Ovary (tissue), 9 donors: ENCODE results near the gene MAPKAPK2. TPM values are rescaled to one million over a fixed set of nuclear protein-coding genes. Genes with fewer than 3 reads are reported as not detected.

Experiments
- DNase-seq, 5 donors: peaks; one replicate each; pipeline ENCODE4 v3.0.0-alpha.2; 2019 to 2020
- H3K27ac ChIP-seq, 2 donors: fragments of 200-600 bp; one replicate each; pipeline versions ENCODE4 v1.5.1 to v1.8.0; 2019 to 2022
- H3K27me3 ChIP-seq: fragments of 200-600 bp; one replicate; pipeline ENCODE4 v1.8.0; 2022
- H3K36me3 ChIP-seq: fragments of 200-600 bp; sonication (generic); one replicate; pipeline ENCODE4 v1.5.1; 2019
- H3K4me1 ChIP-seq: one replicate; pipeline ENCODE4 v1.8.1; 2013; ENCODE audit warnings: mild to moderate bottlenecking, moderate library complexity; ENCODE audit not compliant: insufficient read depth
- H3K4me3 ChIP-seq: fragments of 200-600 bp; sonication (generic); one replicate; pipeline ENCODE4 v1.5.1; 2017
- H3K9me3 ChIP-seq, 2 donors: fragments of 200-600 bp in 1 of 2; sonication (generic) in 1 of 2; one replicate each; pipeline versions ENCODE4 v1.5.1 to v1.8.1; 2013 to 2019; ENCODE audit warnings: mild to moderate bottlenecking in 1 of 2, moderate library complexity in 1 of 2
- CTCF ChIP-seq, 3 donors: fragments of 450-650 bp in 2 of 3; fragments of 200-600 bp in 1 of 3; IDR thresholded peaks; one replicate each; pipeline versions ENCODE4 v1.5.1 to v1.8.0; 2016 to 2022; ENCODE audit warnings: antibody characterized with exemption in 3 of 3, mild to moderate bottlenecking in 1 of 3
- EP300 ChIP-seq: sonication (generic); formaldehyde crosslinking; IDR thresholded peaks from one replicate; pipeline ENCODE4 v1.6.1; 2017; ENCODE audit warnings: antibody characterized with exemption
- POLR2A ChIP-seq: fragments of 450-650 bp; IDR thresholded peaks from one replicate; pipeline ENCODE4 v1.6.1; 2017; ENCODE audit warnings: antibody characterized with exemption, mild to moderate bottlenecking, moderate library complexity
- WGBS, 3 donors: extraction: QIAGEN DNeasy Blood & Tissue Kit in 1 of 3; methylation state at CpG; one replicate each; pipeline versions ENCODE4 v1.1.5 to v1.1.7; 2013 to 2017; 5-methylcytosine and 5-hydroxymethylcytosine counted together
- intact Hi-C, 4 donors: fragments of 100-400 bp; cut with DNase I; formaldehyde crosslinking; loops; one replicate each; pipeline versions ENCODE4 v1.11.0 to v1.15.1; 2022 to 2023
- polyA plus RNA-seq, 2 donors: library from polyadenylated mRNA; stranded (reverse); fragments of 200-250 nt in 1 of 2; fragments of 350-450 nt in 1 of 2; fragmentation: Illumina TruSeq in 1 of 2; extraction: RNeasy Lipid Tissue Mini Kit (QIAGEN cat#74804) in 1 of 2; gene quantifications; one replicate each; pipeline ENCODE4 v1.2.3, GENCODE V29; 2013 to 2014
- total RNA-seq, 7 donors: library from RNA; depleted of rRNA in 2 of 7; stranded (reverse); fragments of >200 nt in 2 of 7; fragmentation: NEBNext Ultra II Directional in 3 of 7; extraction: Animal tissue kit (Norgen Biotek cat#: 25700) in 3 of 7; gene quantifications; one replicate each; pipeline versions ENCODE4 v1.1.0 to v1.2.4, GENCODE V29; 2016 to 2023
- donor health status: DM: no; HTN: no; CAD: no; lungs with moderate emphysema.
- donor health status: DM: no; HTN: no; CAD: no.
- donor health status: Bipolar disorder and iron deficiency.
- donor health status: DM: yes; HTN: yes; CAD: no.
- donor health status: DM: no; HTN: no; CAD: no.
- donor health status: DM: yes; HTN: yes; CAD: no.

Gene MAPKAPK2
- total and polyA plus RNA-seq, 9 donors: 28.4 to 71.2 (median 64.7) TPM

DNA sequence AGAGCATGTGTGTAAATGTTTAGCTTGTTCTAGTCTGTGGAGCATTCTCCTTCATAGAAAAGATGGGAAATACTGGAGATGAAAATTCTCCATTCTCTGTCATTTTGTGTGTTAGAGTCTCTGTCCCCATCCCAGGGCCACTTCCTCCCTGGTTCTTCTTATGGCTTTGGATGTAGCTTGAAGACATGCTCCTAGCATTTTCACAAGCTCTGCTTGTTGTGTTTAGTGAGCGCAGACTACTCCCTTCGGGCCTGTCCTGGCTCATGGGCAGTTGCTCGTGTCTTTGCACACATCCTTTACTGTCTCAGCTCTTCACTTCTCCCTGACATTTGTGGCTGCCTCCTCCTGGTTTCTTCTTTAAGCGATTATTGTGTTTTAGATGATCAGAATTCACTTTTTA is 30.4 kb downstream of the MAPKAPK2 start:
- 81 to 88% (median 85%) methylated on average over 4 of the region's 4 CpGs for WGBS, 3 donors
- peaks cover 31% of the 10 kb centered on the region for H3K4me1 ChIP-seq

DNA sequence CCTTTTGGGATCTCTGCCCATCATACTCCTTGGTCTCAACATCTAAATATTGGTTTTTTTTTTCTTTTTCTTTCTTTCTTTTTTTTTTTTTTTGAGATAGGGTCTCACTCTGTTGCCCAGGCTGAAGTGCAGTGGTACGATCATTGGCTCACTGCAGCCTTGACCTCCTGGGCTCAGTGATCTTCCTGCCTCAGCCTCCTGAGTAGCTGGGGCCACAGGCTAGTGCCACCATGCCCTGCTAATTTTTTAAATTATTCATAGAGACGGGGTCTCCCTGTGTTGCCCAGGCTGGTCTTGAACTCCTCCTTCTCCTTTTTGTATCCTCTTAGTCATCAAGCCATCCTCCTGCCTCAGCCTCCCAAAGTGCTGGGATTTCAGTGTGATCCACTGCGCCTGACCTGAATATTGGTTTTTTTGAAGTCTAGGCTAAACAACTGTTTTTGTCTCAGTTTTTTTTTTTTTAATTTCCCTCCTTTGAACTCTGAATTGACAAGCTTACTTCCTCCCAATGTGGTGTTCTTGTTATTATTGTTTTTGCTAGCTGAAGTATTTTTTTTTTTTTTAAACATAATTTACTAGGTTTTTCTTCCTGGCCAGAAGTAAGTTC is 30.9 kb downstream of the MAPKAPK2 start:
- no peak overlapping the region for H3K27ac ChIP-seq
- WGBS, 3 donors: 90 to 94% (median 93%) methylated on average over 3 of the region's 3 CpGs
- H3K4me3 ChIP-seq: no peak overlapping the region
- no peak for DNase-seq
- no peaks in the 10 kb centered on the region for H3K27me3 ChIP-seq
- TF ChIP-seq POLR2A: no peak
- no peak for TF ChIP-seq EP300
- TF ChIP-seq CTCF (IDR thresholded peaks at IDR 0.05): no peak
- H3K36me3 ChIP-seq: no peaks in the 10 kb centered on the region
- no peaks in the 10 kb centered on the region for H3K9me3 ChIP-seq
- peaks cover 31% of the 10 kb centered on the region for H3K4me1 ChIP-seq
- intact Hi-C loops: no loop called here

More for the DNA sequence above, 30.4 kb downstream of the MAPKAPK2 start:
- no peak for DNase-seq
- Histone ChIP-seq H3K4me3 (no peak overlapping the region), H3K27ac (no peak overlapping the region), H3K36me3 (no peaks in the 10 kb centered on the region), H3K27me3 (no peaks in the 10 kb centered on the region), H3K9me3 (no peaks in the 10 kb centered on the region)
- no peak for TF ChIP-seq EP300
- TF ChIP-seq CTCF (IDR thresholded peaks at IDR 0.05): no peak
- no peak for TF ChIP-seq POLR2A
- intact Hi-C loops: no loop called here

GRCh38 chr1:206716159-206716869 is 31.6 kb downstream of the MAPKAPK2 start:
- 82 to 91% (median 87%) methylated on average over 11 of the region's 11 CpGs for WGBS, 3 donors
- Histone ChIP-seq H3K27ac (no peak overlapping the region), H3K27me3 (no peaks in the 10 kb centered on the region), H3K4me3 (no peak overlapping the region), H3K36me3 (no peaks in the 10 kb centered on the region), H3K4me1 (peaks cover 31% of the 10 kb centered on the region), H3K9me3 (no peaks in the 10 kb centered on the region)
- no peak for DNase-seq
- intact Hi-C loops: no loop called here
- no peak for TF ChIP-seq CTCF (IDR thresholded peaks at IDR 0.05)
- TF ChIP-seq POLR2A: no peak
- no peak for TF ChIP-seq EP300

DNA sequence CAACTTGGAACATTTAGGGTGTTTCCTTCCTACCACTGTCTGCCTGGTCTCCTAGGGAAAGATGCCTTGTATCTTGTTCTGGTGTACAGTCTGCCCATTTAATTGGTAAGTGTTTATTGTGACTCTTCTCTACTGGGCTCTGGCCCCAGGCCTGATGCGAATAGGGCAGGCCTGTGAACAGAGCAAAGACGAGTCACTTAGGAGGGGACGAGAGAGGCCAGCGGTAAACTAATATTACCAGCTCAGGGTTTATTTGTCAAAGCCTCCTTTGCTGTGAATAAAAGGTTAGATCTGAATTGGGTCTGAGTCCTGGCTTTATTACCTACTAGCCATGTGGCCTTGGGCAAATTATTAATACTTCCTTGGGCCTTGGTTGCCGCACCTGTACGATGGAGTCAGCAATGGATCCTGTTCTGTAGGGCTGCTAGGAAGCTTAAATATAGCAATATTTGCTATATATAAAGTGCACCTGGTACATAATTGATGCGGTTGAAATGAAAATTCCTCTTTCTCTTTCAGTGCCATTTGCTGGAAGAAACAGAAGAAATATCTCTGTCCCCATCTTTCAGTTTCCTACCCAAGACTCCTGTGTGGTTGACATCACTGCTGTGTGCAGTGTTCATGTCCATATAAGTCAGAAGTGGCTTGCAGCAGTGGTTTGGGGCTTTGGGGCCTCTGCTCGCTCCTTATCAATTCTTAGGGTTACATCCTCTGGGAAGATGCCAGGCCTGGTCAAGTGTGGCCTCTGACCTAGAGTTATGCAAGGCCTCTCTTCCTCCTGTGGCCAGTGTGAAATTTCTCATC is 32.4 kb downstream of the MAPKAPK2 start:
- TF ChIP-seq EP300: no peak
- no peak for TF ChIP-seq CTCF (IDR thresholded peaks at IDR 0.05)
- no peak for TF ChIP-seq POLR2A
- H3K9me3 ChIP-seq: no peaks in the 10 kb centered on the region
- H3K27me3 ChIP-seq: no peaks in the 10 kb centered on the region
- peaks cover 32% of the 10 kb centered on the region for H3K4me1 ChIP-seq
- H3K27ac ChIP-seq: no peak overlapping the region
- no peak overlapping the region for H3K4me3 ChIP-seq
- intact Hi-C loops: no loop called here
- no peak for DNase-seq
- 83 to 88% (median 87%) methylated on average over 8 of the region's 8 CpGs for WGBS, 3 donors
- no peaks in the 10 kb centered on the region for H3K36me3 ChIP-seq
